Adrenal gland (tissue), 19 donors: Measurements from ENCODE around the gene BLID. TPM values are rescaled to one million over a fixed set of nuclear protein-coding genes. Genes with fewer than 3 reads are reported as not detected.

Experiments used
- DNase-seq, 7 donors: peaks; one replicate each; pipeline ENCODE4 v3.0.0-alpha.2; 2019 to 2020
- H3K27ac ChIP-seq, 5 donors: fragments of 200-600 bp; sonication (generic) in 4 of 5; 1 replicate in 3 of 5; 2 replicates in 2 of 5; pipeline versions ENCODE4 v1.5.1 to v1.8.0; 2016 to 2020; ENCODE audit warnings: mild to moderate bottlenecking in 1 of 5
- H3K27me3 ChIP-seq: fragments of 200-600 bp; 2 replicates; pipeline ENCODE4 v1.8.0; 2021
- H3K36me3 ChIP-seq, 2 donors: fragments of 200-600 bp; replicated peaks in 1 of 2; 1 replicate in 1 of 2; 2 replicates in 1 of 2; pipeline versions ENCODE4 v1.5.1 to v1.8.0; 2018 to 2022
- H3K4me1 ChIP-seq, 2 donors: fragments of 200-600 bp; replicated peaks in 1 of 2; 1 replicate in 1 of 2; 2 replicates in 1 of 2; pipeline versions ENCODE4 v1.5.1 to v1.8.0; 2018 to 2021
- H3K4me3 ChIP-seq, 4 donors: fragments of 200-600 bp; sonication (generic) in 3 of 4; one replicate each; pipeline ENCODE4 v1.5.1; 2016 to 2018
- H3K9me3 ChIP-seq, 3 donors: fragments of 200-600 bp; sonication (generic) in 1 of 3; replicated peaks in 1 of 3; 1 replicate in 2 of 3; 2 replicates in 1 of 3; pipeline versions ENCODE4 v1.5.1 to v1.8.0; 2016 to 2021
- POLR2A ChIP-seq, 2 donors: fragments of 450-650 bp; IDR thresholded peaks; one replicate each; pipeline ENCODE4 v1.6.1; 2017; ENCODE audit warnings: antibody characterized with exemption in 2 of 2, mild to moderate bottlenecking in 2 of 2, moderate library complexity in 1 of 2
- WGBS, 4 donors: extraction: QIAGEN DNeasy Blood & Tissue Kit in 2 of 4; methylation state at CpG; one replicate each; pipeline versions ENCODE4 v1.1.5 to v1.1.7; 2013 to 2017; 5-methylcytosine and 5-hydroxymethylcytosine counted together
- intact Hi-C, 2 donors: fragments of 100-400 bp; cut with DNase I; formaldehyde crosslinking; loops; one replicate each; pipeline versions ENCODE4 v1.14.1 to v1.15.0; 2022 to 2023
- long read RNA-seq, 10 donors: library from polyadenylated mRNA in 3 of 10; unstranded in 2 of 10; stranded (forward) in 1 of 10; transcript quantifications; one replicate each; pipeline ENCODE4 v2.0.0 and lab custom pipeline, GENCODE V29; 2021 to 2026
- polyA plus RNA-seq, 3 donors: library from polyadenylated mRNA; stranded (reverse); fragments of 200-250 nt in 2 of 3; fragments of 350-450 nt in 1 of 3; fragmentation: Illumina TruSeq in 1 of 3; extraction: RNeasy Lipid Tissue Mini Kit (QIAGEN cat#74804) in 1 of 3; gene quantifications; one replicate each; pipeline ENCODE4 v1.2.3, GENCODE V29; 2013 to 2014
- total RNA-seq, 9 donors: library from RNA; depleted of rRNA in 4 of 9; stranded (reverse); fragments of >200 nt in 4 of 9; fragments of 120-200 nt in 1 of 9; fragmentation: NEBNext Ultra II Directional in 1 of 9; extraction: Animal tissue kit (Norgen Biotek cat#: 25700) in 1 of 9; gene quantifications; one replicate each; pipeline versions ENCODE4 v1.1.0 to v1.2.4, GENCODE V29; 2013 to 2023
- TF ChIP-seq, protein P1 (sequence below), 6 experiments: fragments of 450-650 bp in 4 of 6; fragments of 200-600 bp in 2 of 6; sonication (generic) in 1 of 6; IDR thresholded peaks; 1 replicate in 5 of 6; 2 replicates in 1 of 6; pipeline versions ENCODE4 v1.5.1 to v1.8.0; 2016 to 2021; ENCODE audit warnings: antibody characterized with exemption in 6 of 6, mild to moderate bottlenecking in 2 of 6, moderate library complexity in 1 of 6
- donor health status: healthy with polysubstance abuse.
- donor health status: Bipolar disorder and iron deficiency.
- donor health status: DM: yes; HTN: yes; CAD: no.
- donor health status: DM: no; HTN: no; CAD: no.
- donor health status: DM: no; HTN: no; CAD: no.
- donor health status: DM: yes; HTN: yes; CAD: no.

Gene BLID
- total RNA-seq (1 to 10 TPM in 2 of 9 donors, under 1 TPM in 3, not detected in 4; 0.27 to 5.9 (median 0.50) TPM), polyA plus RNA-seq (not detected)
- long read RNA-seq, donor 1: 0 reads
- long read RNA-seq, donor 2: 0 reads
- long read RNA-seq, donor 3: 0 reads
- long read RNA-seq, donor 4: 0 reads
- long read RNA-seq, donor 5: 0 reads
- long read RNA-seq, donor 6: 0 reads
- long read RNA-seq, donor 7: 0 reads
- long read RNA-seq, donor 8: 0 reads
- long read RNA-seq, donor 9: 0 reads
- long read RNA-seq, donor 10: 0 reads

GRCh38 chr11:122115524-122116379 lies at the start of gene BLID:
Gene BLID (minus strand): TSS chr11:122116215. CDS start chr11:122115922, 293 bp downstream.
- Histone ChIP-seq H3K36me3 (no peaks in the 10 kb centered on the region), H3K4me3 (no peak within 1 kb of the TSS), H3K27me3 (no peaks in the 10 kb centered on the region), H3K9me3 (no peaks in the 10 kb centered on the region), H3K27ac (no peak within 1 kb of the TSS), H3K4me1 (no peaks in the 10 kb centered on the region)
- TF ChIP-seq, protein P1, sequence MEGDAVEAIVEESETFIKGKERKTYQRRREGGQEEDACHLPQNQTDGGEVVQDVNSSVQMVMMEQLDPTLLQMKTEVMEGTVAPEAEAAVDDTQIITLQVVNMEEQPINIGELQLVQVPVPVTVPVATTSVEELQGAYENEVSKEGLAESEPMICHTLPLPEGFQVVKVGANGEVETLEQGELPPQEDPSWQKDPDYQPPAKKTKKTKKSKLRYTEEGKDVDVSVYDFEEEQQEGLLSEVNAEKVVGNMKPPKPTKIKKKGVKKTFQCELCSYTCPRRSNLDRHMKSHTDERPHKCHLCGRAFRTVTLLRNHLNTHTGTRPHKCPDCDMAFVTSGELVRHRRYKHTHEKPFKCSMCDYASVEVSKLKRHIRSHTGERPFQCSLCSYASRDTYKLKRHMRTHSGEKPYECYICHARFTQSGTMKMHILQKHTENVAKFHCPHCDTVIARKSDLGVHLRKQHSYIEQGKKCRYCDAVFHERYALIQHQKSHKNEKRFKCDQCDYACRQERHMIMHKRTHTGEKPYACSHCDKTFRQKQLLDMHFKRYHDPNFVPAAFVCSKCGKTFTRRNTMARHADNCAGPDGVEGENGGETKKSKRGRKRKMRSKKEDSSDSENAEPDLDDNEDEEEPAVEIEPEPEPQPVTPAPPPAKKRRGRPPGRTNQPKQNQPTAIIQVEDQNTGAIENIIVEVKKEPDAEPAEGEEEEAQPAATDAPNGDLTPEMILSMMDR (IDR thresholded peaks at IDR 0.05): peak; percentile 22 to 43 (median 30)
- TF ChIP-seq POLR2A (IDR thresholded peaks at IDR 0.05): no peak
- 68 to 74% (median 71%) methylated on average over 11 of the region's 11 CpGs for WGBS, 4 donors
- peak in 5 of 7 donors; percentile 24 to 67 (median 38) for DNase-seq
- intact Hi-C loops: no loop called here

- no peaks in the 10 kb centered on the region for H3K36me3 ChIP-seq
- no peaks in the 10 kb centered on the region for H3K4me1 ChIP-seq
- intact Hi-C loops: no loop called here
- no peaks in the 10 kb centered on the region for H3K27me3 ChIP-seq
- WGBS, 4 donors: 90 to 92% (median 91%) methylated on average over 3 of the region's 3 CpGs
- H3K27ac ChIP-seq: no peak overlapping the region
- no peak overlapping the region for H3K4me3 ChIP-seq
- DNase-seq: no peak
- H3K9me3 ChIP-seq: no peaks in the 10 kb centered on the region
- TF ChIP-seq, protein P1 (IDR thresholded peaks at IDR 0.05): no peak
- no peak for TF ChIP-seq POLR2A (IDR thresholded peaks at IDR 0.05)
Measured at GRCh38 chr11:122163053-122163819, 47.2 kb upstream of the BLID start.

DNA sequence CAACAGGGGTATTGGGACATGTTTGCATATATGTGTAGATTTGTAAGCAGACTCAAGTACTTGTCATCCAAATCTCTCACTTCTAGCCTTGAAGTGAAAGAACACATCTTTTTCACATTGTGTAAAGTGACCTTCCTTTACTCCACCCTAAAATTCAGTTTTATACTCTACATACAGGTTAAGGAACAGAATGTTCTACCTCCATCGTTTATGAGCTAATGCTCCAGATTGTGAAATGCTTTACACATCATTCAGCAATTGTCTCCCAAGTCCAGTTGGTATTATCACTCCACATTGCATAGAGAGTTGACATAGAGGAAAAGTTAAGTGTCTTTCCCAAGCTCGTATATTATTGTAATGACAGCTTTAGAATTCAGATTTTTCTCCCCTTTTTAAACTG lies 46.1 kb upstream of the BLID start:
- intact Hi-C loops: no loop called here
- no peak overlapping the region for H3K4me3 ChIP-seq
- TF ChIP-seq POLR2A (IDR thresholded peaks at IDR 0.05): no peak
- TF ChIP-seq, protein P1 (IDR thresholded peaks at IDR 0.05): no peak
- H3K36me3 ChIP-seq: no peaks in the 10 kb centered on the region
- no peaks in the 10 kb centered on the region for H3K4me1 ChIP-seq
- DNase-seq: no peak
- no peaks in the 10 kb centered on the region for H3K9me3 ChIP-seq
- H3K27ac ChIP-seq: no peak overlapping the region
- 65 to 78% (median 73%) methylated on average over 2 of the region's 2 CpGs for WGBS, 4 donors
- H3K27me3 ChIP-seq: no peaks in the 10 kb centered on the region
